Fibroblast of lung (primary cell): ENCODE measurements around the gene NAXD. TPM values are rescaled to one million over a fixed set of nuclear protein-coding genes. Genes with fewer than 3 reads are reported as not detected.
"Not testable (repeated sequence)": the region's sequence is repeated elsewhere in the genome, so short reads cannot be mapped to it uniquely, and the experiment has no call there.

Experiments used
- DNase-seq, 2 donors: peaks; one replicate each; pipeline versions ENCODE4 v3.0.0 to v3.0.0-alpha.2; 2010; ENCODE audit warnings: low read depth in 2 of 2
- H2AFZ ChIP-seq: 2 replicates; pipeline ENCODE4 v1.5.1; 2012; ENCODE audit warnings: low read length, control low read depth, inconsistent platforms
- H3K27ac ChIP-seq: 2 replicates; pipeline ENCODE4 v1.5.1; 2011; ENCODE audit warnings: low read length, control low read depth; ENCODE audit not compliant: insufficient read depth
- H3K27me3 ChIP-seq: 2 replicates; pipeline ENCODE4 v1.5.1; 2011; ENCODE audit warnings: mild to moderate bottlenecking, low read length; ENCODE audit not compliant: control insufficient read depth, insufficient read depth
- H3K36me3 ChIP-seq: 2 replicates; pipeline ENCODE4 v1.5.1; 2011; ENCODE audit warnings: low read length; ENCODE audit not compliant: control insufficient read depth, insufficient read depth
- H3K4me1 ChIP-seq: 2 replicates; pipeline ENCODE4 v1.5.1; 2011; ENCODE audit warnings: low read length; ENCODE audit not compliant: control insufficient read depth, insufficient read depth; ENCODE audit errors: extremely low read depth
- H3K4me2 ChIP-seq: 2 replicates; pipeline ENCODE4 v1.5.1; 2011; ENCODE audit warnings: low read length, control low read depth; ENCODE audit not compliant: insufficient read depth; ENCODE audit errors: extremely low read depth
- H3K4me3 ChIP-seq, 4 experiments: fragments of 200-600 bp in 1 of 4; sonication (generic) in 1 of 4; replicated peaks in 1 of 4; 2 replicates each; pipeline ENCODE4 v1.5.1; 2011 to 2016; ENCODE audit warnings: low read length in 4 of 4, low read depth in 3 of 4, mild to moderate bottlenecking in 3 of 4, control low read depth in 2 of 4, inconsistent platforms in 1 of 4, mixed read lengths in 1 of 4; ENCODE audit not compliant: insufficient read depth in 1 of 4; ENCODE audit errors: control extremely low read depth in 1 of 4
- H3K79me2 ChIP-seq: 2 replicates; pipeline ENCODE4 v1.5.1; 2012; ENCODE audit warnings: mild to moderate bottlenecking, low read length, inconsistent platforms; ENCODE audit not compliant: control insufficient read depth, insufficient read depth
- H3K9ac ChIP-seq: 2 replicates; pipeline ENCODE4 v1.5.1; 2011; ENCODE audit warnings: mild to moderate bottlenecking, low read length, control low read depth; ENCODE audit not compliant: insufficient read depth
- H3K9me3 ChIP-seq: 2 replicates; pipeline ENCODE4 v1.5.1; 2012; ENCODE audit warnings: low read depth, low read length; ENCODE audit not compliant: control insufficient read depth, insufficient read depth
- H4K20me1 ChIP-seq: 2 replicates; pipeline ENCODE4 v1.5.1; 2011; ENCODE audit warnings: low read length; ENCODE audit not compliant: control insufficient read depth, insufficient read depth; ENCODE audit errors: extremely low read depth
- CTCF ChIP-seq, 2 donors: IDR thresholded peaks in 1 of 2; conservative IDR thresholded peaks in 1 of 2; 1 replicate in 1 of 2; 2 replicates in 1 of 2; pipeline ENCODE4 v1.5.1; 2011 to 2012; ENCODE audit warnings: low read length in 2 of 2, control low read depth in 1 of 2, inconsistent platforms in 1 of 2, low read depth in 1 of 2, mild to moderate bottlenecking in 1 of 2
- EZH2 ChIP-seq: IDR thresholded peaks from 2 replicates; pipeline ENCODE4 v1.5.1; 2012; ENCODE audit warnings: low read length, control low read depth, mild to moderate bottlenecking; ENCODE audit errors: missing control alignments
- polyA plus RNA-seq, 2 donors: library from polyadenylated mRNA; depleted of rRNA in 1 of 2; stranded (reverse) in 1 of 2; unstranded in 1 of 2; fragments of >200 nt; gene quantifications; 2 replicates each; pipeline ENCODE4 v1.2.1, GENCODE V29; 2011 to 2012; ENCODE audit warnings: missing spikeins in 1 of 2
- total RNA-seq: library from RNA; depleted of rRNA; stranded (reverse); fragments of >200 nt; gene quantifications from 2 replicates; pipeline ENCODE4 v1.2.1, GENCODE V29; 2014

NAXD gene
- total and polyA plus RNA-seq, 2 donors (not counting 1 experiment from before 2014, with no cell fraction given) = 22.4 to 34.0 TPM

GRCh38 chr13:110666255-110666533, 50.8 kb downstream of the NAXD start:
- Histone ChIP-seq H2AFZ (no peak overlapping the region), H3K27ac (no peak overlapping the region), H3K27me3 (no peaks in the 10 kb centered on the region), H3K4me2 (no peak overlapping the region), H3K4me1 (no peaks in the 10 kb centered on the region), H3K9ac (no peak overlapping the region), H4K20me1 (no peaks in the 10 kb centered on the region), H3K9me3 (no peaks in the 10 kb centered on the region), H3K79me2 (no peaks in the 10 kb centered on the region), H3K36me3 (peaks cover 23% of the 10 kb centered on the region), H3K4me3 (no peak overlapping the region)
- no peak for DNase-seq
- no peak for TF ChIP-seq EZH2
- no peak for TF ChIP-seq CTCF (conservative IDR thresholded peaks at IDR 0.05 in 1 of 2, IDR thresholded peaks at IDR 0.05 in 1 of 2; ENCODE audit: low read depth in 1 of 2, low read length in 2 of 2)

- no peak for TF ChIP-seq CTCF (conservative IDR thresholded peaks at IDR 0.05 in 1 of 2, IDR thresholded peaks at IDR 0.05 in 1 of 2; ENCODE audit: low read depth in 1 of 2, low read length in 2 of 2)
- TF ChIP-seq EZH2 = no peak
- H4K20me1 ChIP-seq = no peaks in the 10 kb centered on the region
- H3K36me3 ChIP-seq = peaks cover 14% of the 10 kb centered on the region
- H3K4me2 ChIP-seq = no peak overlapping the region
- H3K27me3 ChIP-seq = no peaks in the 10 kb centered on the region
- no peak overlapping the region for H3K9ac ChIP-seq
- no peaks in the 10 kb centered on the region for H3K4me1 ChIP-seq
- H3K79me2 ChIP-seq = no peaks in the 10 kb centered on the region
- H3K9me3 ChIP-seq = no peaks in the 10 kb centered on the region
- no peak overlapping the region for H2AFZ ChIP-seq
- H3K27ac ChIP-seq = no peak overlapping the region
- DNase-seq = no peak
- H3K4me3 ChIP-seq = no peak overlapping the region
Observed at GRCh38 chr13:110669036-110669435, 53.7 kb downstream of the NAXD start.

- H3K9me3 ChIP-seq, H2AFZ ChIP-seq: not testable (repeated sequence)
- H3K36me3 ChIP-seq = peaks cover 13% of the 10 kb centered on the region
Observed at GRCh38 chr13:110669814-110670213, 54.5 kb downstream of the NAXD start.

More at GRCh38 chr13:110669814-110670213, 54.5 kb downstream of the NAXD start:
- H4K20me1 ChIP-seq, H3K9ac ChIP-seq, H3K27me3 ChIP-seq, H3K79me2 ChIP-seq, H3K4me2 ChIP-seq, H3K4me1 ChIP-seq, H3K4me3 ChIP-seq, DNase-seq, H3K27ac ChIP-seq: not testable (repeated sequence)
